Measurements from ENCODE around the gene RNF135. TPM values are rescaled to one million over a fixed set of nuclear protein-coding genes. Genes with fewer than 3 reads are reported as not detected.

The RNF135 gene
- total RNA-seq, 1 experiment from 2014 or later, result 10.4 TPM

DNA sequence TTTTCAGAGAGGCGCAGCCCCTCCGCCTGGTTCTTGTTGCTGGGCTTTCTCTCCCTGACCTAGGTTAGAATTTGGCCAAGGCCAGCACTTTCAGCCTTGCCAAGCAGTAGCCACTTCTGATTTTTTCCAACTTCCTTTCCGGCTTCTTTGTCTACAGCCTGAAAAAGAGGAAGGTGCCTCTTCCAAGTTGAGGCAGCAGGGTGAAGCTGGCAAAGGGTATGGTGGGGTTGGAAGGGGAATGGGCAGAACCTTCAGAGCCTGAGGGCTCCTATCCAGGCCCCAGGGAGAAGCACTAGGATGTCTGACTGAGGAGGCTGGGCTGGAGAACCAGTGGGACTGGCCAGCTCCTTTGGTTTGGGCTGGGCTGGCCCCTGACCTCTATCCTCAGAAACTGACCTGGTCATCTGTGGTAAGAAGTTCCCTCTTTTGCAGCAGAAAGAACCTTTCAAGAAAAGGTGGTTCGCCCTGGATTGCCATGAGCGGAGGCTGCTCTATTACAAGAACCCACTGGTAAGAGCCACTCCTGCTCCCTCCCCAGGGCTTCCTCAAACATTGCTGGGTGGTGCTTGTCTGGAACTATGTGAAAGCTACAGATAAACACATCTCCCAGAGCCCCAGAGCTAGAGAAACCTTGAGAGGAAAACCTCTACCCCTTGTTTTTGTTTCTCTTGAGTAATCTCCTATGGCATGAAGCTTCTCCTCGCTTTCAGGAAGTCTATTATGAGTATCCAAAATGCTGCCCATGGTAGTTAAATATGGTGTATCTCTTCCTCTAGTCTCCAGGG is 16.6 kb upstream of the RNF135 start:
- POLR2A ChIA-PET (ENCODE audit: unreplicated experiment), result interaction anchor here (0.7 kb wide), 1 partner anchor 1524 kb away, joined by 3 read pairs; no protein-coding TSS in a partner anchor
- intact Hi-C loops (cut with micrococcal nuclease), result no loop called here

GRCh38 chr17:30956764-30957374 is 14.0 kb upstream of the RNF135 start:
- Histone ChIP-seq H3K36me3 (ENCODE audit: low read depth, low read length) (no peaks in the 10 kb centered on the region), H3K4me1 (ENCODE audit: insufficient read depth, low read length) (no peaks in the 10 kb centered on the region), H3K79me2 (ENCODE audit: low read length) (no peaks in the 10 kb centered on the region), H2AFZ (ENCODE audit: low read length) (no peak overlapping the region), H3F3A (ENCODE audit: low read length, unreplicated experiment) (no peaks in the 10 kb centered on the region), H3K27ac (ENCODE audit: low read length) (no peak overlapping the region), H4K20me1 (ENCODE audit: low read length) (no peaks in the 10 kb centered on the region), H3K4me2 (ENCODE audit: low read length) (no peak overlapping the region), H3K9me3 (ENCODE audit: low read length) (no peaks in the 10 kb centered on the region), H3K27me3 (ENCODE audit: low read length) (no peaks in the 10 kb centered on the region), H3K9me2 (replicated peaks; ENCODE audit: low read length) (no peaks in the 10 kb centered on the region), H3K4me3 (ENCODE audit: low read length) (no peak overlapping the region), H3K9ac (ENCODE audit: low read length) (no peak overlapping the region)
- BruUV-seq (replicated peaks), result no TSS peak
- TF ChIP-seq EZH2phosphoT487 (IDR thresholded peaks at IDR 0.05; ENCODE audit: borderline replicate concordance, low read length) (no peak), EZH2 (IDR thresholded peaks at IDR 0.05; ENCODE audit: low read length, unreplicated experiment) (no peak)
- TF ChIP-seq, protein P1, sequence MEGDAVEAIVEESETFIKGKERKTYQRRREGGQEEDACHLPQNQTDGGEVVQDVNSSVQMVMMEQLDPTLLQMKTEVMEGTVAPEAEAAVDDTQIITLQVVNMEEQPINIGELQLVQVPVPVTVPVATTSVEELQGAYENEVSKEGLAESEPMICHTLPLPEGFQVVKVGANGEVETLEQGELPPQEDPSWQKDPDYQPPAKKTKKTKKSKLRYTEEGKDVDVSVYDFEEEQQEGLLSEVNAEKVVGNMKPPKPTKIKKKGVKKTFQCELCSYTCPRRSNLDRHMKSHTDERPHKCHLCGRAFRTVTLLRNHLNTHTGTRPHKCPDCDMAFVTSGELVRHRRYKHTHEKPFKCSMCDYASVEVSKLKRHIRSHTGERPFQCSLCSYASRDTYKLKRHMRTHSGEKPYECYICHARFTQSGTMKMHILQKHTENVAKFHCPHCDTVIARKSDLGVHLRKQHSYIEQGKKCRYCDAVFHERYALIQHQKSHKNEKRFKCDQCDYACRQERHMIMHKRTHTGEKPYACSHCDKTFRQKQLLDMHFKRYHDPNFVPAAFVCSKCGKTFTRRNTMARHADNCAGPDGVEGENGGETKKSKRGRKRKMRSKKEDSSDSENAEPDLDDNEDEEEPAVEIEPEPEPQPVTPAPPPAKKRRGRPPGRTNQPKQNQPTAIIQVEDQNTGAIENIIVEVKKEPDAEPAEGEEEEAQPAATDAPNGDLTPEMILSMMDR (conservative IDR thresholded peaks at IDR 0.05; ENCODE audit: low read depth, low read length), result no peak
- intact Hi-C loops (cut with micrococcal nuclease), result no loop called here
- DNase-seq (no peak), ATAC-seq (no peak)
- ChIA-PET POLR2A (ENCODE audit: unreplicated experiment) (no interaction called here), CTCF (no interaction called here)

More for the DNA sequence above, 16.6 kb upstream of the RNF135 start:
- H3K9ac ChIP-seq (ENCODE audit: low read length), result no peak overlapping the region
- H3K79me2 ChIP-seq (ENCODE audit: low read length), result no peaks in the 10 kb centered on the region
- H3K9me3 ChIP-seq (ENCODE audit: low read length), result no peaks in the 10 kb centered on the region
- no peak for ATAC-seq
- no peak for TF ChIP-seq EZH2phosphoT487 (IDR thresholded peaks at IDR 0.05; ENCODE audit: borderline replicate concordance, low read length)
- TF ChIP-seq EZH2 (IDR thresholded peaks at IDR 0.05; ENCODE audit: low read length, unreplicated experiment), result no peak
- TF ChIP-seq, protein P1 (conservative IDR thresholded peaks at IDR 0.05; ENCODE audit: low read depth, low read length), result no peak
- CTCF ChIA-PET, result no interaction called here
- H3K4me2 ChIP-seq (ENCODE audit: low read length), result no peak overlapping the region
- H3K27me3 ChIP-seq (ENCODE audit: low read length), result no peaks in the 10 kb centered on the region
- H2AFZ ChIP-seq (ENCODE audit: low read length), result no peak overlapping the region
- no peaks in the 10 kb centered on the region for H3K36me3 ChIP-seq (ENCODE audit: low read depth, low read length)
- H3K4me1 ChIP-seq (ENCODE audit: insufficient read depth, low read length), result no peaks in the 10 kb centered on the region
- H3K27ac ChIP-seq (ENCODE audit: low read length), result no peak overlapping the region
- no peaks in the 10 kb centered on the region for H3F3A ChIP-seq (ENCODE audit: low read length, unreplicated experiment)
- no peaks in the 10 kb centered on the region for H4K20me1 ChIP-seq (ENCODE audit: low read length)
- no peaks in the 10 kb centered on the region for H3K9me2 ChIP-seq (replicated peaks; ENCODE audit: low read length)
- BruUV-seq (replicated peaks), result no TSS peak
- H3K4me3 ChIP-seq (ENCODE audit: low read length), result no peak overlapping the region
- DNase-seq, result no peak

DNA sequence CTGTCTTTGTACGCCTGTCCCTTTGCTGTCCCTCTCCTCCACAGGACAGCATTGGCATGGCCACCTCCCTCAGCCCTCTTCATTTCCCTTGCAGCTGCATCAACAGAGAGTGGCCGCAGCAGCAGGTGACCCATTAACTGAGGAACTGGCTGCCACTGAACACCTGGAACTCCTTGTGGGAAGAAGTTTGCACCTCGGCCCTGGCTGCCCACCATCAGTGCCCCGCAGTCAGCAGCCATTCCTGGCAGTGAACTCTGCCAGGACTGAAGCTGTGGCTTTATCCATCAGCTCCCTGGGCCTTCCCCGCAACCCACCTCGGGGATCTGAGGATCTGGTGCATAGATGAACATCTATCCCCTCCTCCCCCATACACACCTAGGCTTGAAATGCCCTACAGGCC is 13.1 kb upstream of the RNF135 start:
- POLR2A ChIA-PET (ENCODE audit: unreplicated experiment), result no interaction called here
- Histone ChIP-seq H3K27ac (ENCODE audit: low read length) (no peak overlapping the region), H3K9me2 (replicated peaks; ENCODE audit: low read length) (no peaks in the 10 kb centered on the region), H3K27me3 (ENCODE audit: low read length) (no peaks in the 10 kb centered on the region), H3K9me3 (ENCODE audit: low read length) (no peaks in the 10 kb centered on the region), H3F3A (ENCODE audit: low read length, unreplicated experiment) (no peaks in the 10 kb centered on the region), H2AFZ (ENCODE audit: low read length) (no peak overlapping the region), H4K20me1 (ENCODE audit: low read length) (no peaks in the 10 kb centered on the region), H3K36me3 (ENCODE audit: low read depth, low read length) (no peaks in the 10 kb centered on the region), H3K9ac (ENCODE audit: low read length) (no peak overlapping the region), H3K4me3 (ENCODE audit: low read length) (no peak overlapping the region), H3K79me2 (ENCODE audit: low read length) (no peaks in the 10 kb centered on the region), H3K4me1 (ENCODE audit: insufficient read depth, low read length) (no peaks in the 10 kb centered on the region), H3K4me2 (ENCODE audit: low read length) (no peak overlapping the region)
- intact Hi-C loops (cut with micrococcal nuclease), result no loop called here
- BruUV-seq (replicated peaks), result no TSS peak
- ATAC-seq, result no peak
- TF ChIP-seq EZH2phosphoT487 (IDR thresholded peaks at IDR 0.05; ENCODE audit: borderline replicate concordance, low read length) (no peak), EZH2 (IDR thresholded peaks at IDR 0.05; ENCODE audit: low read length, unreplicated experiment) (no peak)
- TF ChIP-seq, protein P1 (conservative IDR thresholded peaks at IDR 0.05; ENCODE audit: low read depth, low read length), result no peak
- CTCF ChIA-PET, result no interaction called here
- no peak for DNase-seq

Data from PC-3 (cell line).